GM21360 (cell line): ENCODE data around the gene TRAF4.

Experiments
- ATAC-seq: cut with Tn5 transposase; IDR thresholded peaks from one replicate; pipeline ENCODE4 v1.9.1; 2021; ENCODE audit warnings: mild to moderate bottlenecking, moderate library complexity; ENCODE audit not compliant: unreplicated experiment

Gene TRAF4

GRCh38 chr17:28743243-28744103, at the start of gene TRAF4:
TRAF4 (plus strand) TSS chr17:28744011; CDS start chr17:28744113, 102 bp downstream.
- peak; percentile 59 for ATAC-seq

GRCh38 chr17:28698253-28698941, 45.4 kb upstream of the TRAF4 start:
- no peak for ATAC-seq

- no peak for ATAC-seq
Measured at GRCh38 chr17:28700278-28700677, 43.5 kb upstream of the TRAF4 start.

GRCh38 chr17:28700830-28701492, 42.9 kb upstream of the TRAF4 start:
- no peak for ATAC-seq

- ATAC-seq = no peak
Measured at GRCh38 chr17:28702026-28702751, 41.6 kb upstream of the TRAF4 start.

- no peak for ATAC-seq
Measured at GRCh38 chr17:28702752-28703150, 41.1 kb upstream of the TRAF4 start.

- ATAC-seq = no peak
Measured at GRCh38 chr17:28703552-28704218, 40.1 kb upstream of the TRAF4 start.

GRCh38 chr17:28704219-28704858, 39.5 kb upstream of the TRAF4 start:
- ATAC-seq = no peak

GRCh38 chr17:28705074-28705659, 38.6 kb upstream of the TRAF4 start:
- ATAC-seq = no peak

- no peak for ATAC-seq
Measured at GRCh38 chr17:28705728-28706334, 38.0 kb upstream of the TRAF4 start.

- no peak for ATAC-seq
Measured at GRCh38 chr17:28706471-28707338, 37.1 kb upstream of the TRAF4 start.

GRCh38 chr17:28707339-28707720, 36.5 kb upstream of the TRAF4 start:
- no peak for ATAC-seq

- peak; percentile 75 for ATAC-seq
Measured at GRCh38 chr17:28710861-28711722, 32.7 kb upstream of the TRAF4 start.

GRCh38 chr17:28711723-28712031, 32.1 kb upstream of the TRAF4 start, which contains the start of gene PROCA1:
PROCA1 (minus strand) TSS chr17:28711888; CDS start chr17:28711660, 228 bp downstream.
- ATAC-seq = no peak

- no peak for ATAC-seq
Measured at GRCh38 chr17:28712032-28712704, 31.6 kb upstream of the TRAF4 start.

GRCh38 chr17:28712705-28713415, 31.0 kb upstream of the TRAF4 start:
- ATAC-seq = no peak
